K562 (cell line): ENCODE results near the gene RAD23B. TPM values are rescaled to one million over a fixed set of nuclear protein-coding genes. Genes with fewer than 3 reads are reported as not detected.

ENCODE experiments used
- ATAC-seq: fragments of 200-7000 bp; cut with Tn5 transposase; 3 replicates; pipeline ENCODE4 v1.9.1; 2020; ENCODE audit warnings: moderate library complexity
- BruUV-seq: library from RNA; stranded (reverse); fragments of 400-500 nt; replicated peaks from 2 replicates; lab custom pipeline; 2021; lab: Mats Ljungman, UMichigan
- CTCF ChIA-PET: fragments of 300-600 bp; formaldehyde crosslinking; extraction: SDS; loops from one replicate; lab custom pipeline; 2021; ENCODE audit warnings: low intra/inter-chr PET ratio; lab: Yijun Ruan, JAX
- POLR2A ChIA-PET: fragments of 300-600, 350-650 bp; sonication (Branson Sonifier 250); formaldehyde crosslinking; extraction: SDS; loops from one replicate; lab custom pipeline; 2021; ENCODE audit warnings: antibody characterized with exemption, inconsistent platforms; lab: Yijun Ruan, JAX
- DNase-seq, 4 experiments: peaks; one replicate each; pipeline versions ENCODE4 v3.0.0 to v3.0.0-alpha.2; 2011 to 2018; ENCODE audit warnings: low spot score in 3 of 4, mixed read lengths in 3 of 4; ENCODE audit errors: extremely low read depth in 1 of 4
- FAIRE-seq: peaks from 2 replicates; lab custom pipeline; 2011; peaks lifted over from hg19 to GRCh38; lab: Jason Lieb, UNC
- H2AFZ ChIP-seq: 2 replicates; pipeline ENCODE4 v1.6.0; 2011; ENCODE audit warnings: low read depth, low read length, control low read depth, inconsistent platforms
- H3K27ac ChIP-seq: fragments of 200-600 bp; 3 replicates; pipeline ENCODE4 v1.8.0; 2011; ENCODE audit warnings: low read depth, mild to moderate bottlenecking, control low read depth, inconsistent platforms, low read length, moderate library complexity, mixed read lengths; ENCODE audit errors: extremely low read depth
- H3K27me3 ChIP-seq, 2 experiments: fragments of 300-600 bp in 1 of 2; 2 replicates in 1 of 2; 3 replicates in 1 of 2; pipeline versions ENCODE4 v1.6.0 to v1.8.0; 2011; ENCODE audit warnings: inconsistent platforms in 2 of 2, low read length in 2 of 2, mild to moderate bottlenecking in 1 of 2, mixed read lengths in 1 of 2, moderate library complexity in 1 of 2; ENCODE audit not compliant: control insufficient read depth in 2 of 2, insufficient read depth in 2 of 2
- H3K36me3 ChIP-seq: fragments of 300-600 bp; 3 replicates; pipeline ENCODE4 v1.8.0; 2011; ENCODE audit warnings: mild to moderate bottlenecking, low read length, inconsistent platforms; ENCODE audit not compliant: control insufficient read depth, insufficient read depth
- H3K4me1 ChIP-seq, 2 experiments: fragments of 200-600 bp in 1 of 2; replicated peaks in 1 of 2; 2 replicates in 1 of 2; 3 replicates in 1 of 2; pipeline versions ENCODE4 v1.5.1 to v1.8.0; 2011; ENCODE audit warnings: inconsistent platforms in 2 of 2, low read length in 2 of 2, mild to moderate bottlenecking in 1 of 2, mixed read lengths in 1 of 2, moderate library complexity in 1 of 2; ENCODE audit not compliant: control insufficient read depth in 2 of 2, insufficient read depth in 2 of 2
- H3K4me2 ChIP-seq: 2 replicates; pipeline ENCODE4 v1.6.1; 2011; ENCODE audit warnings: low read length, control low read depth, inconsistent platforms, mixed read lengths; ENCODE audit not compliant: insufficient read depth
- H3K4me3 ChIP-seq: fragments of 200-600 bp; sonication (generic), shearing (Covaris generic); 2 replicates; pipeline ENCODE4 v1.5.1; 2016; ENCODE audit warnings: control low read depth, inconsistent platforms
- H3K79me2 ChIP-seq: fragments of 200-600 bp; 3 replicates; pipeline ENCODE4 v1.8.0; 2011; ENCODE audit warnings: low read length, inconsistent platforms; ENCODE audit not compliant: control insufficient read depth, insufficient read depth
- H3K9ac ChIP-seq, 2 experiments: 2 replicates each; pipeline versions ENCODE4 v1.6.0 to v1.6.1; 2011; ENCODE audit warnings: low read depth in 2 of 2, low read length in 2 of 2, control low read depth in 1 of 2, inconsistent platforms in 1 of 2, mild to moderate bottlenecking in 1 of 2, mixed read lengths in 1 of 2; ENCODE audit not compliant: insufficient read depth in 1 of 2
- H3K9me1 ChIP-seq: one replicate; pipeline ENCODE4 v1.6.0; 2011; ENCODE audit warnings: inconsistent platforms, mild to moderate bottlenecking, low read length, moderate library complexity; ENCODE audit not compliant: control insufficient read depth, insufficient read depth
- H3K9me3 ChIP-seq: replicated peaks from 2 replicates; pipeline ENCODE4 v1.5.1; 2011; ENCODE audit warnings: low read depth, low read length, inconsistent platforms; ENCODE audit not compliant: control insufficient read depth, insufficient read depth
- H4K20me1 ChIP-seq: replicated peaks from 2 replicates; pipeline ENCODE4 v1.6.1; 2011; ENCODE audit warnings: low read length, inconsistent platforms, mixed read lengths; ENCODE audit not compliant: control insufficient read depth, insufficient read depth
- CCNT2 ChIP-seq: IDR thresholded peaks from 2 replicates; pipeline ENCODE4 v1.6.1; 2011; ENCODE audit warnings: borderline replicate concordance, low read depth, mild to moderate bottlenecking, moderate library complexity, mixed read lengths, low read length; ENCODE audit not compliant: insufficient read length; ENCODE audit errors: extremely low read depth
- CHD1 ChIP-seq: fragments of 200-600 bp; sonication (generic); IDR thresholded peaks from one replicate; pipeline ENCODE4 v1.6.1; 2012; ENCODE audit warnings: mild to moderate bottlenecking, moderate library complexity, low read length, inconsistent platforms
- KLF10 ChIP-seq: fragments of 250-450 bp; sonication (Bioruptor Pico); IDR thresholded peaks from 2 replicates; pipeline ENCODE4 v1.6.1; 2021; ENCODE audit warnings: matching md5 sums
- MECOM ChIP-seq: fragments of 250-450 bp; sonication (Bioruptor Pico); IDR thresholded peaks from 2 replicates; pipeline ENCODE4 v1.8.0; 2022; ENCODE audit warnings: inconsistent platforms
- NR1H2 ChIP-seq: sonication (generic); formaldehyde crosslinking; IDR thresholded peaks from 2 replicates; pipeline ENCODE4 v1.4.0; 2020; ENCODE audit warnings: mild to moderate bottlenecking, missing genetic modification reagents
- POLR2H ChIP-seq: IDR thresholded peaks from 2 replicates; pipeline ENCODE4 v1.6.1; 2016; ENCODE audit warnings: missing genetic modification characterization, low read depth, mild to moderate bottlenecking, control low read depth, missing compliant biosample characterization, moderate library complexity
- ZBTB34 ChIP-seq: fragments of 250-450 bp; sonication (Bioruptor Pico); IDR thresholded peaks from 2 replicates; pipeline ENCODE4 v1.8.0; 2021; ENCODE audit warnings: mild to moderate bottlenecking, moderate library complexity
- ZSCAN29 ChIP-seq: fragments of 450-650 bp; IDR thresholded peaks from 2 replicates; pipeline ENCODE4 v1.6.1; 2017
- WGBS: fragments of 100-300 bp; shearing (Covaris generic); methylation state at CpG from one replicate; pipeline ENCODE4 v1.1.6; 2016; ENCODE audit warnings: low coverage, mixed read lengths; ENCODE audit not compliant: insufficient coverage; ENCODE audit errors: missing lambda C conversion rate; 5-methylcytosine and 5-hydroxymethylcytosine counted together
- in situ Hi-C: fragments of 300-500 bp; cut with MboI; formaldehyde crosslinking; loops from 4 replicates; pipeline ENCODE4 v1.15.0; 2018; ENCODE audit warnings: inconsistent platforms, mixed read lengths
- intact Hi-C: fragments of 100-400 bp; cut with micrococcal nuclease; formaldehyde crosslinking; loops from 2 replicates; pipeline ENCODE4 v1.14.2; 2022
- polyA plus RNA-seq, 8 experiments: library from polyadenylated mRNA; depleted of rRNA in 4 of 8; stranded (reverse) in 5 of 8; unstranded in 3 of 8; fragments of >200 nt; fragmentation: Nextera tagmentation in 2 of 8; fragmentation: Illumina TruSeq in 1 of 8; extraction: Ambion mirVana in 2 of 8; extraction: Trizol in 1 of 8; gene quantifications; 2 replicates each; pipeline versions ENCODE4 v1.2.1 to v1.2.3, GENCODE V29; 2011 to 2014; ENCODE audit warnings: inconsistent platforms in 1 of 8, missing spikeins in 1 of 8
- total RNA-seq, 7 experiments: library from RNA; depleted of rRNA in 6 of 7; stranded (reverse); fragments of >200 nt in 6 of 7; fragmentation: Illumina TruSeq in 2 of 7; extraction: Trizol in 2 of 7; gene quantifications; 2 replicates each; pipeline versions ENCODE4 v1.2.1 to v1.2.3, GENCODE V29; 2011 to 2021; ENCODE audit warnings: low replicate concordance in 1 of 7
- TF ChIP-seq, protein P1 (sequence below): fragments of 250-450 bp; sonication (Bioruptor Pico); IDR thresholded peaks from 2 replicates; pipeline ENCODE4 v1.8.0; 2021; ENCODE audit warnings: borderline replicate concordance, mild to moderate bottlenecking, moderate library complexity; ENCODE audit not compliant: poor library complexity, severe bottlenecking
- TF ChIP-seq, protein P2 (sequence below): fragments of 450-650 bp; IDR thresholded peaks from 2 replicates; pipeline ENCODE4 v1.6.1; 2016; ENCODE audit warnings: antibody characterized with exemption
- TF ChIP-seq, protein P3 (sequence below), 2 experiments: fragments of 450-650 bp; formaldehyde crosslinking in 1 of 2; IDR thresholded peaks; 2 replicates each; pipeline versions ENCODE4 v1.4.0 to v1.6.1; 2014 to 2020; ENCODE audit warnings: mild to moderate bottlenecking in 2 of 2, borderline replicate concordance in 1 of 2, low read depth in 1 of 2

Gene RAD23B
- total and polyA plus RNA-seq, 9 of the 15 experiments (the other 6 are each of a cell fraction or from before 2014, with no cell fraction given): 14.5 to 184 (median 114) TPM

- CTCF ChIA-PET: interaction anchor here (0.6 kb wide), 1 partner anchor 121 kb away, joined by 3 read pairs; no protein-coding TSS in a partner anchor
- H3K9me3 ChIP-seq: peaks cover 2% of the 10 kb centered on the region; the same call in 1 of the 2 replicates
- 0% methylated on average over 5 of the region's 5 CpGs for WGBS
- TF ChIP-seq POLR2H (tag) (no peak), ZBTB34 (CRISPR knock-in tag) (no peak), KLF10 (no peak), ZSCAN29 (no peak), CCNT2 (no peak), NR1H2 (CRISPR knock-in tag) (no peak), MECOM (CRISPR knock-in tag) (no peak), CHD1 (no peak)
- TF ChIP-seq, protein P1, sequence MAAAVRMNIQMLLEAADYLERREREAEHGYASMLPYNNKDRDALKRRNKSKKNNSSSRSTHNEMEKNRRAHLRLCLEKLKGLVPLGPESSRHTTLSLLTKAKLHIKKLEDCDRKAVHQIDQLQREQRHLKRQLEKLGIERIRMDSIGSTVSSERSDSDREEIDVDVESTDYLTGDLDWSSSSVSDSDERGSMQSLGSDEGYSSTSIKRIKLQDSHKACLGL: no peak
- TF ChIP-seq, protein P2, sequence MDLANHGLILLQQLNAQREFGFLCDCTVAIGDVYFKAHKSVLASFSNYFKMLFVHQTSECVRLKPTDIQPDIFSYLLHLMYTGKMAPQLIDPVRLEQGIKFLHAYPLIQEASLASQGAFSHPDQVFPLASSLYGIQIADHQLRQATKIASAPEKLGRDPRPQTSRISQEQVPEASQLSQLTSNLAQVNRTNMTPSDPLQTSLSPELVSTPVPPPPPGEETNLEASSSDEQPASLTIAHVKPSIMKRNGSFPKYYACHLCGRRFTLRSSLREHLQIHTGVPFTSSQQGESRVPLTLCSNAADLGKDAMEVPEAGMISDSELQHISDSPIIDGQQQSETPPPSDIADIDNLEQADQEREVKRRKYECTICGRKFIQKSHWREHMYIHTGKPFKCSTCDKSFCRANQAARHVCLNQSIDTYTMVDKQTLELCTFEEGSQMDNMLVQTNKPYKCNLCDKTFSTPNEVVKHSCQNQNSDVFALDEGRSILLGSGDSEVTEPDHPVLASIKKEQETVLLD: no peak
- TF ChIP-seq, protein P3, sequence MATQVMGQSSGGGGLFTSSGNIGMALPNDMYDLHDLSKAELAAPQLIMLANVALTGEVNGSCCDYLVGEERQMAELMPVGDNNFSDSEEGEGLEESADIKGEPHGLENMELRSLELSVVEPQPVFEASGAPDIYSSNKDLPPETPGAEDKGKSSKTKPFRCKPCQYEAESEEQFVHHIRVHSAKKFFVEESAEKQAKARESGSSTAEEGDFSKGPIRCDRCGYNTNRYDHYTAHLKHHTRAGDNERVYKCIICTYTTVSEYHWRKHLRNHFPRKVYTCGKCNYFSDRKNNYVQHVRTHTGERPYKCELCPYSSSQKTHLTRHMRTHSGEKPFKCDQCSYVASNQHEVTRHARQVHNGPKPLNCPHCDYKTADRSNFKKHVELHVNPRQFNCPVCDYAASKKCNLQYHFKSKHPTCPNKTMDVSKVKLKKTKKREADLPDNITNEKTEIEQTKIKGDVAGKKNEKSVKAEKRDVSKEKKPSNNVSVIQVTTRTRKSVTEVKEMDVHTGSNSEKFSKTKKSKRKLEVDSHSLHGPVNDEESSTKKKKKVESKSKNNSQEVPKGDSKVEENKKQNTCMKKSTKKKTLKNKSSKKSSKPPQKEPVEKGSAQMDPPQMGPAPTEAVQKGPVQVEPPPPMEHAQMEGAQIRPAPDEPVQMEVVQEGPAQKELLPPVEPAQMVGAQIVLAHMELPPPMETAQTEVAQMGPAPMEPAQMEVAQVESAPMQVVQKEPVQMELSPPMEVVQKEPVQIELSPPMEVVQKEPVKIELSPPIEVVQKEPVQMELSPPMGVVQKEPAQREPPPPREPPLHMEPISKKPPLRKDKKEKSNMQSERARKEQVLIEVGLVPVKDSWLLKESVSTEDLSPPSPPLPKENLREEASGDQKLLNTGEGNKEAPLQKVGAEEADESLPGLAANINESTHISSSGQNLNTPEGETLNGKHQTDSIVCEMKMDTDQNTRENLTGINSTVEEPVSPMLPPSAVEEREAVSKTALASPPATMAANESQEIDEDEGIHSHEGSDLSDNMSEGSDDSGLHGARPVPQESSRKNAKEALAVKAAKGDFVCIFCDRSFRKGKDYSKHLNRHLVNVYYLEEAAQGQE (IDR thresholded peaks at IDR 0.05; ENCODE audit: borderline replicate concordance): no peak
- TF ChIP-seq, protein P3 (CRISPR knock-in tag; IDR thresholded peaks at IDR 0.05; ENCODE audit: low read depth): no peak
Observed at GRCh38 chr9:107248714-107249113, 34.4 kb upstream of the RAD23B start.

More at GRCh38 chr9:107248714-107249113, 34.4 kb upstream of the RAD23B start:
- Histone ChIP-seq H3K79me2 (no peaks in the 10 kb centered on the region), H3K27me3 (peaks cover 5 to 15% of the 10 kb centered on the region in 2 experiments; a peak in 4 of 5 replicates), H3K4me2 (no peak overlapping the region), H3K9me1 (no peaks in the 10 kb centered on the region), H3K9ac (no peak overlapping the region), H3K36me3 (no peaks in the 10 kb centered on the region), H4K20me1 (no peaks in the 10 kb centered on the region), H3K27ac (no peak overlapping the region), H2AFZ (no peak overlapping the region), H3K4me3 (no peak overlapping the region), H3K4me1 (no peaks in the 10 kb centered on the region; a peak in 2 of 5 replicates)
- ATAC-seq (no peak), DNase-seq (no peak), FAIRE-seq (no peak)
- intact Hi-C loops (no loop called here), in situ Hi-C loops (no loop called here)
- POLR2A ChIA-PET: no interaction called here
- no TSS peak for BruUV-seq
